ENCODE results near the gene CELA3A.

Gene CELA3A

DNA sequence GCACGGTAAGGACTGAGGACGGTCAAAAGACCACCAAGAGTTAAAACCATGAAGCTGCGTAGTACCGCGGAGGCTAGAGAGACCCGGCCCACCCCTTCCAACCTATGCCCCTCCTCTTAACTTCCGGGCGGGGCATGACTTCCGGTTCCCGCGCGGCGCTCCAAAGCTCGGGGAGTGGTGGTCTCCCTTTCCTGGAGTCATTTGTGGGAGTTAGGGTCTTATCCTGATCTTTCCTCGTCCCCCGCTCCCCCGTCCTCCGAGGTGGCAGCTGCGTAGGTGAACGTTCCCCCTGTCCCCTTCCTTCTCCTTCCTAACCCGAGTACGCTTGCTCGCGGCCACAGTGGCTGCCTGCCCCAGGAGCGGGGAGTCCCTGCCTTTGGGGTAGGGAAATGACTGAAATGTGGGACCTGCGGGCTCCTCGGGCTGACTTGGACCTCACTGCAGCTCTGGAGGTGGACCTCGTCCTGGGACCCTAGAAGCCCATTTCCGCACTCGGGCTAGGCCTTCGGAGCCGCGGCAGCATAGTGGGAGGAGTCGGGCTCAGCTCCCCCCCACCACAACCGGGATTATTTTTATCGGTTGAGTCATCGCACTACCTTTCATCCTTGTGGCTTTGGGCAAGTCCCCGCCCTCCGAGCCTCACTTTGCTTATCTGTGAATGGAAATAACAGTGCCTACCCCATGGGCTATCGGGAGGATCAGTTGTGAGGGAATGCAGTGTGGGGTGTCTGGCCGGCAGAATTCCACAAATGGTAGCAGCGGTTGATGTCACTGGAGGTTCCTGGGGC, 24.1 kb downstream of the CELA3A start (continued):
- TF ChIP-seq GFI1B (tag by site-specific recombination; IDR thresholded peaks at IDR 0.05) = no peak
- TF ChIP-seq KLF1 (tag by site-specific recombination; IDR thresholded peaks at IDR 0.05) = peak; percentile 66
- no peak for TF ChIP-seq ZNF302 (tag by site-specific recombination; IDR thresholded peaks at IDR 0.05; ENCODE audit: low read depth)
- TF ChIP-seq EGR2 (tag by site-specific recombination; IDR thresholded peaks at IDR 0.05; ENCODE audit: low read depth) = 0 out of 2 replicates have a peak, but pooled peaks have one; percentile 16
- TF ChIP-seq ZNF843 (tag by site-specific recombination; IDR thresholded peaks at IDR 0.05) = no peak; the same call in none of the 2 replicates
- peak; percentile 13; the same call in 1 of the 2 replicates for TF ChIP-seq KLF7 (tag by site-specific recombination; IDR thresholded peaks at IDR 0.05; ENCODE audit: borderline replicate concordance)
- TF ChIP-seq GLI2 (tag by site-specific recombination; IDR thresholded peaks at IDR 0.05; ENCODE audit: borderline replicate concordance, low read depth) = no peak
- no peak for TF ChIP-seq ZNF626 (tag by site-specific recombination; IDR thresholded peaks at IDR 0.05)
- peak; percentile 45; the same call in 1 of the 2 replicates for TF ChIP-seq GLIS2 (tag by site-specific recombination; IDR thresholded peaks at IDR 0.05)
- TF ChIP-seq BCL11A (tag by site-specific recombination; IDR thresholded peaks at IDR 0.05; ENCODE audit: low read depth) = 0 out of 2 replicates have a peak, but pooled peaks have one; percentile 37
- TF ChIP-seq, protein P1, sequence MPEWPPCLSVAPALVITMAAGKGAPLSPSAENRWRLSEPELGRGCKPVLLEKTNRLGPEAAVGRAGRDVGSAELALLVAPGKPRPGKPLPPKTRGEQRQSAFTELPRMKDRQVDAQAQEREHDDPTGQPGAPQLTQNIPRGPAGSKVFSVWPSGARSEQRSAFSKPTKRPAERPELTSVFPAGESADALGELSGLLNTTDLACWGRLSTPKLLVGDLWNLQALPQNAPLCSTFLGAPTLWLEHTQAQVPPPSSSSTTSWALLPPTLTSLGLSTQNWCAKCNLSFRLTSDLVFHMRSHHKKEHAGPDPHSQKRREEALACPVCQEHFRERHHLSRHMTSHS (tag by site-specific recombination; IDR thresholded peaks at IDR 0.05) = no peak
- TF ChIP-seq, protein P2, sequence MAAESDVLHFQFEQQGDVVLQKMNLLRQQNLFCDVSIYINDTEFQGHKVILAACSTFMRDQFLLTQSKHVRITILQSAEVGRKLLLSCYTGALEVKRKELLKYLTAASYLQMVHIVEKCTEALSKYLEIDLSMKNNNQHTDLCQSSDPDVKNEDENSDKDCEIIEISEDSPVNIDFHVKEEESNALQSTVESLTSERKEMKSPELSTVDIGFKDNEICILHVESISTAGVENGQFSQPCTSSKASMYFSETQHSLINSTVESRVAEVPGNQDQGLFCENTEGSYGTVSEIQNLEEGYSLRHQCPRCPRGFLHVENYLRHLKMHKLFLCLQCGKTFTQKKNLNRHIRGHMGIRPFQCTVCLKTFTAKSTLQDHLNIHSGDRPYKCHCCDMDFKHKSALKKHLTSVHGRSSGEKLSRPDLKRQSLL (tag by site-specific recombination; IDR thresholded peaks at IDR 0.05) = no peak
- peak; percentile 63; the same call in 1 of the 2 replicates for TF ChIP-seq ZNF391 (tag by site-specific recombination; IDR thresholded peaks at IDR 0.05; ENCODE audit: borderline replicate concordance, low read depth)
- no peak for TF ChIP-seq ZNF529 (tag by site-specific recombination; IDR thresholded peaks at IDR 0.05; ENCODE audit: insufficient replicate concordance)
- TF ChIP-seq ZNF423 (tag by site-specific recombination; IDR thresholded peaks at IDR 0.05) = no peak
- TF ChIP-seq ZFP37 (tag by site-specific recombination; IDR thresholded peaks at IDR 0.05) = peak; percentile 74
- no peak; the same call in 1 of the 2 replicates for TF ChIP-seq ZBTB8A (tag by site-specific recombination; IDR thresholded peaks at IDR 0.05)
- no peak for TF ChIP-seq ZNF202 (tag by site-specific recombination; IDR thresholded peaks at IDR 0.05; ENCODE audit: borderline replicate concordance)
- no peak for TF ChIP-seq ZNF548 (tag by site-specific recombination; IDR thresholded peaks at IDR 0.05)
- TF ChIP-seq ZNF449 (tag by site-specific recombination; IDR thresholded peaks at IDR 0.05) = no peak
- TF ChIP-seq ZNF146 (tag by site-specific recombination; IDR thresholded peaks at IDR 0.05) = no peak
- TF ChIP-seq ZNF280C (tag by site-specific recombination; IDR thresholded peaks at IDR 0.05) = no peak
- no peak for TF ChIP-seq ZNF426 (tag by site-specific recombination; IDR thresholded peaks at IDR 0.05)
- peak; percentile 95 for TF ChIP-seq ZBTB11 (tag by site-specific recombination; conservative IDR thresholded peaks at IDR 0.05; ENCODE audit: low read depth)
- TF ChIP-seq ZNF677 (tag by site-specific recombination; IDR thresholded peaks at IDR 0.05) = 0 out of 2 replicates have a peak, but pooled peaks have one; percentile 11
- TF ChIP-seq, protein P3, sequence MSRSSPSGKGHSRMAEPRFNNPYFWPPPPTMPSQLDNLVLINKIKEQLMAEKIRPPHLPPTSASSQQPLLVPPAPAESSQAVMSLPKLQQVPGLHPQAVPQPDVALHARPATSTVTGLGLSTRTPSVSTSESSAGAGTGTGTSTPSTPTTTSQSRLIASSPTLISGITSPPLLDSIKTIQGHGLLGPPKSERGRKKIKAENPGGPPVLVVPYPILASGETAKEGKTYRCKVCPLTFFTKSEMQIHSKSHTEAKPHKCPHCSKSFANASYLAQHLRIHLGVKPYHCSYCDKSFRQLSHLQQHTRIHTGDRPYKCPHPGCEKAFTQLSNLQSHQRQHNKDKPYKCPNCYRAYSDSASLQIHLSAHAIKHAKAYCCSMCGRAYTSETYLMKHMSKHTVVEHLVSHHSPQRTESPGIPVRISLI (tag by site-specific recombination; IDR thresholded peaks at IDR 0.05) = no peak

Measured in HEK293 (cell line).